ENCODE results near the gene DAZAP2.

GRCh38 chr12:51217133-51217967 lies 21.3 kb upstream of the DAZAP2 start:
- TF ChIP-seq CTCF (conservative IDR thresholded peaks at IDR 0.05) (no peak), ZFX (IDR thresholded peaks at IDR 0.05) (no peak)

All from C4-2B (cell line).